Loucy (cell line): ENCODE measurements around the gene C1QL1.

ENCODE experiments used
- EZH2phosphoT487 ChIP-seq: fragments of 200-600 bp; IDR thresholded peaks from 2 replicates; pipeline ENCODE4 v1.6.1; 2018; ENCODE audit warnings: antibody characterized with exemption, mild to moderate bottlenecking, moderate library complexity, borderline replicate concordance
- TF ChIP-seq, protein P1 (sequence below): fragments of 200-600 bp; sonication (generic); conservative IDR thresholded peaks from 2 replicates; pipeline ENCODE4 v1.5.1; 2014; ENCODE audit warnings: mild to moderate bottlenecking, antibody characterized with exemption, low read length

DNA sequence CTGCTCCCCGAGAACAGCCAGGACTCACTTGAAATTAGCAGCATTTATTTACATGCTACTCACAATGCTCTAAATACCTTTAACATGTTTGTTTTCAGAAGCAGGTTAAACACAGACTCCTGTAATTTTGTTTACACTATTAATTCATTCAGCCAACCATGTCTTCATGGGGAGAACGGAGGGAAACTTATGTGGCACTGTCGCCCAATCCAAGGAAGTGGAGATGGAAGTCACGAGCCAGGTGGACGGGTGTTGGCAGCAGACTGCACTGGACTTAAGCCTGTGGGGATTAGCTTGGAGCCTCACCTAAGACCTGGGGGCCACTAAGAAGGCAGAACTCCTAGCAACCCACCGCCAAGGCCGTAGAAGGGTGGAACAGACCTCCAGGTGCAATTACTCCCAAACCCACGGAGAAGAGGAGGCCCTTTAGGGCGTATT lies 44.0 kb downstream of the C1QL1 start:
- TF ChIP-seq, protein P1, sequence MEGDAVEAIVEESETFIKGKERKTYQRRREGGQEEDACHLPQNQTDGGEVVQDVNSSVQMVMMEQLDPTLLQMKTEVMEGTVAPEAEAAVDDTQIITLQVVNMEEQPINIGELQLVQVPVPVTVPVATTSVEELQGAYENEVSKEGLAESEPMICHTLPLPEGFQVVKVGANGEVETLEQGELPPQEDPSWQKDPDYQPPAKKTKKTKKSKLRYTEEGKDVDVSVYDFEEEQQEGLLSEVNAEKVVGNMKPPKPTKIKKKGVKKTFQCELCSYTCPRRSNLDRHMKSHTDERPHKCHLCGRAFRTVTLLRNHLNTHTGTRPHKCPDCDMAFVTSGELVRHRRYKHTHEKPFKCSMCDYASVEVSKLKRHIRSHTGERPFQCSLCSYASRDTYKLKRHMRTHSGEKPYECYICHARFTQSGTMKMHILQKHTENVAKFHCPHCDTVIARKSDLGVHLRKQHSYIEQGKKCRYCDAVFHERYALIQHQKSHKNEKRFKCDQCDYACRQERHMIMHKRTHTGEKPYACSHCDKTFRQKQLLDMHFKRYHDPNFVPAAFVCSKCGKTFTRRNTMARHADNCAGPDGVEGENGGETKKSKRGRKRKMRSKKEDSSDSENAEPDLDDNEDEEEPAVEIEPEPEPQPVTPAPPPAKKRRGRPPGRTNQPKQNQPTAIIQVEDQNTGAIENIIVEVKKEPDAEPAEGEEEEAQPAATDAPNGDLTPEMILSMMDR, result no peak
- TF ChIP-seq EZH2phosphoT487, result no peak
